ENCODE results near the gene PPM1D.

The PPM1D gene

DNA sequence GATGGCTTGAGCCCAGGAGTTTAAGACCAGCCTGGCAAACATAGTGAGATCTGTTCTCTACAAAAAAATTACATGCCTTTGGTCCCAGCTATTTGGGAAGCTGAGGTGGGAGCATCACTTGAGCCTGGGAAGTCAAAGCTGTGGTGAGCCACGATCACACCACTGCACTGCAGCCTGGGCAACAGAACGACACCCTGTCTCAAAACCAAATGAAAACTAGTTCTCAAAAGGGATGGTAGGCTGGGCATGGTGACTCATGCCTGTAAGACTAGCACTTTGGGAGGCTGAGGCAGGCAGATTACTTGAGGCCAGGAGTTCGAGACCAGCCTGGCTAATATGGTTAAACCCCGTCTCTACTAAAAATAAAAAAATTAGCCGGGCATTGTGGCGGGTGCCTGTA, 31.1 kb downstream of the PPM1D start:
- H3K27ac ChIP-seq (ENCODE audit: low read depth, low read length), result peak overlapping the region; percentile 51
- H3K4me1 ChIP-seq (ENCODE audit: control insufficient read depth, insufficient read depth, low read length), result no peaks in the 10 kb centered on the region
- H3K4me3 ChIP-seq (ENCODE audit: low read length), result no peak overlapping the region
- no peak overlapping the region for H3K9ac ChIP-seq (ENCODE audit: low read length)
- no peaks in the 10 kb centered on the region for H3K27me3 ChIP-seq (ENCODE audit: control insufficient read depth, insufficient read depth, low read length)
- peaks cover 6% of the 10 kb centered on the region for H3K36me3 ChIP-seq (ENCODE audit: control insufficient read depth, insufficient read depth, low read length)

DNA sequence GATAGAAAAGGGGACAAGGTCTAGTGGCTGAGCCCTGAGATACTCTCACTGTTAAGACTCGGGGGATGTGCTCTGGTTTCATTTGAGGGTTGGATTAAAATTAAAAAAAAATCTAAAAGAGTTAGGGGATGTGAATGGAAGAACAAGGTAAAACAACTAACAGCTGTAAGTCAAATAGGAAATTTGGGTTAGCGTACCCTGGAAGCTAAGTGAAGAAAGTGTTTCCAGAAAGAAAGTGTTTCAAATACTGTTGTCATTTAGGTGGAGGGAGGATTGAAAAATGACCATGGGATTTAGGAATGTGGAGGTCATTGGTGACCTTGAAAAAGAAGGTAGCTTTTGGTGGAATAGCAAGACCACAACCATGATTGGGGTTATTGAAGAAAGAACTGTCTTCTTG, 37.7 kb downstream of the PPM1D start:
- Histone ChIP-seq H3K27ac (ENCODE audit: low read depth, low read length) (no peak overlapping the region), H3K9ac (ENCODE audit: low read length) (no peak overlapping the region), H3K36me3 (ENCODE audit: control insufficient read depth, insufficient read depth, low read length) (peaks cover 6% of the 10 kb centered on the region), H3K4me3 (ENCODE audit: low read length) (no peak overlapping the region), H3K4me1 (ENCODE audit: control insufficient read depth, insufficient read depth, low read length) (peaks cover 3% of the 10 kb centered on the region), H3K27me3 (ENCODE audit: control insufficient read depth, insufficient read depth, low read length) (no peaks in the 10 kb centered on the region)

DNA sequence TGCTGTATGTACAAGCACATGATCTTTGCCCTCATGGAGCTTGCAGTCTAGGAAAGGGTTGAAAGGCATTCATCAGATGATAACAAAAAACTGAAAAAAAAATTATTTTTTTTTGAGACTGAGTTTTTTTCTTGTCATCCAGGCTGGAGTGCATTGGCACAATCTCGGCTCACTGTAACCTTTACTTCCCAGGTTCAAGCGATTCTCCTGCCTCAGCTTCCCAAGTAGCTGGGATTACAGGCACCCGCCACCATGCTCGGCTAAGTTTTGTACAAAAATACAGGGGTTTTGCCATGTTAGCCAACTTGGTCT, 39.0 kb downstream of the PPM1D start:
- Histone ChIP-seq H3K4me3 (ENCODE audit: low read length) (no peak overlapping the region), H3K36me3 (ENCODE audit: control insufficient read depth, insufficient read depth, low read length) (peaks cover 6% of the 10 kb centered on the region)

DNA sequence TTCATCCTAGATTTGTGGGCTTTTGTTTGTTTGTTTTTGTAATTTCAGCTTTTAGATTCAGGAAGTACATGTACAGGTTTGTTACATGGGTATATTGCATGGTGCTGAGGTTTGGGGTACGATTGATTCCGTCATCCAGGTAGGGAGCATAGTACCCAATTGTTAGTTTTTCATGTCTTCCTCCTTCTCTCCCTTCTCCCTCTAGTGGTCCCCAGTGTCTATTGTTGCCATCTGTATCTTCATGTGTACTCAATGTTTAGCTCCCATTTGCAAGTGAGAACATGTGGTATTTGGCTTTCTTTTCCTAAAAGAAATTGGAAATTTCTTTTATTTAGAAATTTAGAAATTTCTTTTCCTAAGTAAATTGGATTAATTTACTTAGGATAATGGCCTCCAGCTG, 40.5 kb downstream of the PPM1D start:
- H3K4me1 ChIP-seq (ENCODE audit: control insufficient read depth, insufficient read depth, low read length), result peaks cover 3% of the 10 kb centered on the region
- H3K9ac ChIP-seq (ENCODE audit: low read length), result no peak overlapping the region
- H3K36me3 ChIP-seq (ENCODE audit: control insufficient read depth, insufficient read depth, low read length), result peaks cover 5% of the 10 kb centered on the region
- no peaks in the 10 kb centered on the region for H3K27me3 ChIP-seq (ENCODE audit: control insufficient read depth, insufficient read depth, low read length)
- H3K4me3 ChIP-seq (ENCODE audit: low read length), result no peak overlapping the region
- no peak overlapping the region for H3K27ac ChIP-seq (ENCODE audit: low read depth, low read length)

More for the DNA sequence above, 39.0 kb downstream of the PPM1D start:
- Histone ChIP-seq H3K4me1 (ENCODE audit: control insufficient read depth, insufficient read depth, low read length) (peaks cover 3% of the 10 kb centered on the region), H3K27ac (ENCODE audit: low read depth, low read length) (no peak overlapping the region), H3K27me3 (ENCODE audit: control insufficient read depth, insufficient read depth, low read length) (no peaks in the 10 kb centered on the region), H3K9ac (ENCODE audit: low read length) (no peak overlapping the region)

DNA sequence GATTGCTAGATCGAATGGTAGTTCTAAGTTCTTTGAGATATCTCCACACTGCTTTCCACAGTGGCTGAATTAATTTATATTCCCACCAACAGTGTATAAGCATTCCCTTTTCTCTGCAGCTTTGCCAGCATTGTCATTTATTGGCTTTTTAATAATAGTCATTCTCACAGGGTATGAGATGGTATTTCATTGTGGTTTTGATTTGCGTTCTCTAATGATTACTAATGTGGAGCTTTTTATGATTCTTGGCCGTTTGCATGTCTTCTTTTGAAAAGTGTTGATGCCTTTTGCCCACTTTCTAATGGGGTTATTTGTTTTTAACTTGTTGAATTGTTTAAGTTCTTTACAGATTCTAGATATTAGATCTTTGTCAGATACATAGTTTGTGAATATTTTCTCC, 41.1 kb downstream of the PPM1D start:
- no peaks in the 10 kb centered on the region for H3K27me3 ChIP-seq (ENCODE audit: control insufficient read depth, insufficient read depth, low read length)
- H3K4me3 ChIP-seq (ENCODE audit: low read length), result no peak overlapping the region
- peaks cover 3% of the 10 kb centered on the region for H3K4me1 ChIP-seq (ENCODE audit: control insufficient read depth, insufficient read depth, low read length)
- H3K27ac ChIP-seq (ENCODE audit: low read depth, low read length), result no peak overlapping the region
- H3K9ac ChIP-seq (ENCODE audit: low read length), result no peak overlapping the region
- no peaks in the 10 kb centered on the region for H3K36me3 ChIP-seq (ENCODE audit: control insufficient read depth, insufficient read depth, low read length)

DNA sequence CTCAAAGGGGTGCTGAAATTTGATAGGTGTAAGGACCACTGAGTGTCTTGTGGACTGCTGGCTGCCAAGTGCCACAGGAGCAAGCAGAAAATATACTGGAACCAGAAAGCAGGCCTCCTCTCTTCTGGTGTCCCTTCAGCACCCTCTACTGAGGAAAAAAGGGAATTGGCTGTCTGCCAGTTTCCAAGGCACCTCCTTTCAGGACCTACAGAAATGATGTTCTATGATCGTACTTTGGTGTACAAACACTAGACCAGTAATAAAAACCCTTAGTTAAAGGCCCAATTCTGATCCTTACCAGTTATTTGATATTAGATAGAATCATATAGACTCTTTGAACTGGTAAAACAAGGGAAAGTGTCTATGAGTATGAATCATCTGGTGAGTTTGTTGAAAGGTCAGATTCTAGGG, 41.8 kb downstream of the PPM1D start:
- Histone ChIP-seq H3K36me3 (ENCODE audit: control insufficient read depth, insufficient read depth, low read length) (no peaks in the 10 kb centered on the region), H3K4me1 (ENCODE audit: control insufficient read depth, insufficient read depth, low read length) (peaks cover 3% of the 10 kb centered on the region), H3K9ac (ENCODE audit: low read length) (no peak overlapping the region), H3K27ac (ENCODE audit: low read depth, low read length) (no peak overlapping the region), H3K27me3 (ENCODE audit: control insufficient read depth, insufficient read depth, low read length) (no peaks in the 10 kb centered on the region), H3K4me3 (ENCODE audit: low read length) (no peak overlapping the region)

DNA sequence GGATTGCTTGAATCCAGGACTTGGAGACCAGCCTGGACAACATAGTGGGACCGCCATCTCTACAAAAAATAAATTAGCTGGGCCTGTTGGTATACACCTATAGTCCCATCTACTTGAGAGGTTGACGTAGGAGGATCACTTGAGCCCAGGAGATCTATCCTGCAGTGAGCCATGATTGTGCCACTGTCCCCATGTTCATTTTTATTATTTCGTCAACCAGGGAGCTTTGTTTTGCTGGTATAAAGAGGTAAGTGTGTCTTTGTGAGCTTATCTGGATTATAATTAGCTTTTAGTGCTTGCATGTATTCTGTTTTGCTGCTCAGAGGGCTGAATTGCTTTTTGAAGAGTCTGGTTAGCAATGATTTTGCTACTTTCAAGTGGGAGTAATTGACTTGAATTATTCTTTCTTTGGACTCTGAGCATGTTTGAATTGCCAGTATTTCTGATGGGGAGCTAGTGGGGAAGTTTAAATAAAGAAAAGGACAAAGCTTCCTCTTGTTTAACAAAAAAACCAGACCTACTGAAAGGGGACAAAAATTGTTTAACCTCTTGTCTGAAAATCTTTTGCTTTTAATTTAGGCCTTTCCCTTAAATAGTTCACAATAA, 46.0 kb downstream of the PPM1D start:
- Histone ChIP-seq H3K27me3 (ENCODE audit: control insufficient read depth, insufficient read depth, low read length) (no peaks in the 10 kb centered on the region), H3K4me3 (ENCODE audit: low read length) (no peak overlapping the region), H3K36me3 (ENCODE audit: control insufficient read depth, insufficient read depth, low read length) (no peaks in the 10 kb centered on the region), H3K27ac (ENCODE audit: low read depth, low read length) (no peak overlapping the region), H3K4me1 (ENCODE audit: control insufficient read depth, insufficient read depth, low read length) (peaks cover 3% of the 10 kb centered on the region), H3K9ac (ENCODE audit: low read length) (no peak overlapping the region)

DNA sequence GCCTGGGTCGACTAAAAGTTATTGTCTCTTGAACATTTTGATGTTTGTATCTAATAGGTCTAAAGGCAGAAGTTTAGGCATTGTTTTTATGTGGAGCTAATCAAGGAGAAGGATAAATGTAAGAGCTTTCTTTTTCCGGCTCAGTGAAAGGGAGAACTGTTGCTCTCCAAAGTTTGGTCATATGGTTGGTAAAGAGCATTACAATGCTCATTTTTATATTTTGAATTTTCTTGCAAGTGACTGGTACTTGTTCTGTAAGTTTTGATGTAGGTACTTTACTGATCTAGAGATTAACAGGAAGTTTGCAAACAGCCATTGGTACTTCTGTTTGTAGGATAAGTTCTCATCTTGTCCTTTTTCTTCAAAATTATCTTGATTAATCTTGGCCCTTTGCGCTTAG, 46.7 kb downstream of the PPM1D start:
- peaks cover 2% of the 10 kb centered on the region for H3K4me1 ChIP-seq (ENCODE audit: control insufficient read depth, insufficient read depth, low read length)
- no peak overlapping the region for H3K27ac ChIP-seq (ENCODE audit: low read depth, low read length)
- H3K4me3 ChIP-seq (ENCODE audit: low read length), result no peak overlapping the region
- H3K36me3 ChIP-seq (ENCODE audit: control insufficient read depth, insufficient read depth, low read length), result no peaks in the 10 kb centered on the region
- H3K27me3 ChIP-seq (ENCODE audit: control insufficient read depth, insufficient read depth, low read length), result no peaks in the 10 kb centered on the region
- no peak overlapping the region for H3K9ac ChIP-seq (ENCODE audit: low read length)

DNA sequence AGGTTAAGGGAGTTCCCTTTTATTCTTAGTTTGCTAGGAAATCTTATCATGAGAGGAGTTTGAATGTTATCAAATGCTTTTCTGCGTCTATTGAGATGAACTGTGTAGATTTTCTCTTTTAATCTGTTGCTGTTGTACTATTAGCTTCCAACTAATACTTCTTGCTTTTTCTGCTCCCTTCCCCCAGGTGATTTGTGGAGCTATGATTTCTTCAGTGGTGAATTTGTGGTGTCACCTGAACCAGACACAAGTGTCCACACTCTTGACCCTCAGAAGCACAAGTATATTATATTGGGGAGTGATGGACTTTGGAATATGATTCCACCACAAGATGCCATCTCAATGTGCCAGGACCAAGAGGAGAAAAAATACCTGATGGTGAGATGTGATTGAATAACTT, 47.7 kb downstream of the PPM1D start:
- H3K9ac ChIP-seq (ENCODE audit: low read length), result no peak overlapping the region
- H3K4me3 ChIP-seq (ENCODE audit: low read length), result no peak overlapping the region
- no peaks in the 10 kb centered on the region for H3K36me3 ChIP-seq (ENCODE audit: control insufficient read depth, insufficient read depth, low read length)
- H3K27ac ChIP-seq (ENCODE audit: low read depth, low read length), result no peak overlapping the region
- H3K4me1 ChIP-seq (ENCODE audit: control insufficient read depth, insufficient read depth, low read length), result no peaks in the 10 kb centered on the region
- H3K27me3 ChIP-seq (ENCODE audit: control insufficient read depth, insufficient read depth, low read length), result no peaks in the 10 kb centered on the region

DNA sequence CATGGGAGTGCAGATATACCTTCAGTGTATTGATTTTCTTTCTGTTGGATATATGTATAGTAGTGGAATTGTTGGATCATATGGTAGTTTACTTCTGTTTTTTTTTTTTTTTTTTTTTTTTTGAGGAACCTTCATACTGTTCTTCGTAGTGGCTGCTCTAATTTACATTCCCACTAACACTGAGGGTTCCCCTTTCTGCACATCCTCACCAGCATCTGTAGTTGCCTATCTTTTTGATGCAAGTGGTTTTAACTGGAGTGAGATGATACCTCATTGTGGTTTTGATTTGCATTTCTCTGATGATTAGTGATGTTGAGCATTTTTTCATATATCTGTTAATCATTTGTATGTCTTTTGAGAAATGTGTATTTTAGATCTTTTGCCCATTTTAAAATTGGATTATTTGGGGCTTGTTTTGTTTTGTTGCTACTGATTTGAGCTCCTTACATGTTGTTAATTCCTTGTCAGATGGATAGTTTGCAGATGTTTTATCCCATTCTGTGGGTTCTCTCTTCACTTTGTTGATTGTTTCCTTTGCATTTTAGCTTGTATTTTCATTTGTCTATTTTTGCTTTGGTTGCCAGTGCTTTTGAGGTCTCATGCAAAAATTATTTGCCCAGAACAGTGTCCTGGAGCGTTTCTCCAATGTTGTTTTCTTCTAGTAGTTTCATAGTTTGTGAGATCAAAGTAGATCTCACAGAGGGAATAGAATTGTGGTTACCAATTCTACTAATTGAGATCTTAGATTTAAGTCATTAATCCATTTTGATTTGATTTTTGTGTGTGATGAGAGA, 52.7 kb downstream of the PPM1D start:
- H3K4me3 ChIP-seq (ENCODE audit: low read length), result no peak overlapping the region
- H3K9ac ChIP-seq (ENCODE audit: low read length), result no peak overlapping the region
- no peaks in the 10 kb centered on the region for H3K4me1 ChIP-seq (ENCODE audit: control insufficient read depth, insufficient read depth, low read length)
- no peaks in the 10 kb centered on the region for H3K27me3 ChIP-seq (ENCODE audit: control insufficient read depth, insufficient read depth, low read length)
- no peaks in the 10 kb centered on the region for H3K36me3 ChIP-seq (ENCODE audit: control insufficient read depth, insufficient read depth, low read length)
- H3K27ac ChIP-seq (ENCODE audit: low read depth, low read length), result no peak overlapping the region

DNA sequence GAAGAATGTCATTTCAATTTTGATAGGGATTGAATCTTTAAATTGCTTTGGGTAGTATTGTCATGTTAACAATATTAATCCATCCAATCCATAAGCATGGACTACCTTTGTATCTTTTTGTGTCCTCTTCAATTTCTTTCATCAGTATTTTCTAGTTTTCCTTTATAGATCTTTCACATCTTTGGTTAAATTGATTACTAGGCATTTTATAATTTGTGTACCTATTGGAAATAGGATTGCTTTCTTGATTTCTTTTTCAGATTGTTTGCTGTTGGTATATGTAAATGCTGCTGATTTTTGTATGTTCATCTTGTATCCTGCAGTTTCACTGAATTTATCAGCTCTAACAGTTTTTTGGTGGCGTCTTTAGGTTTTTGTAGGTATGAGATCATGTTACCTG, 53.6 kb downstream of the PPM1D start:
- Histone ChIP-seq H3K36me3 (ENCODE audit: control insufficient read depth, insufficient read depth, low read length) (no peaks in the 10 kb centered on the region), H3K4me1 (ENCODE audit: control insufficient read depth, insufficient read depth, low read length) (no peaks in the 10 kb centered on the region), H3K4me3 (ENCODE audit: low read length) (no peak overlapping the region), H3K27me3 (ENCODE audit: control insufficient read depth, insufficient read depth, low read length) (no peaks in the 10 kb centered on the region), H3K9ac (ENCODE audit: low read length) (no peak overlapping the region), H3K27ac (ENCODE audit: low read depth, low read length) (no peak overlapping the region)

DNA sequence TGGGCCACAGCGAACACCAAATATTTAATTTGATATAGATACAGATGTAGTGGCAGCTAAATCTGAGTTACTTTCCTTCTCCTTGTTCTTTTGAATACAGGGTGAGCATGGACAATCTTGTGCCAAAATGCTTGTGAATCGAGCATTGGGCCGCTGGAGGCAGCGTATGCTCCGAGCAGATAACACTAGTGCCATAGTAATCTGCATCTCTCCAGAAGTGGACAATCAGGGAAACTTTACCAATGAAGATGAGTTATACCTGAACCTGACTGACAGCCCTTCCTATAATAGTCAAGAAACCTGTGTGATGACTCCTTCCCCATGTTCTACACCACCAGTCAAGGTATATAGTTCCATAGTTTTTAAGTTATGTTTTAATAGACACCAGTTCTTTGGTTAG, 56.5 kb downstream of the PPM1D start:
- H3K9ac ChIP-seq (ENCODE audit: low read length), result no peak overlapping the region
- H3K27ac ChIP-seq (ENCODE audit: low read depth, low read length), result no peak overlapping the region
- no peak overlapping the region for H3K4me3 ChIP-seq (ENCODE audit: low read length)
- no peaks in the 10 kb centered on the region for H3K4me1 ChIP-seq (ENCODE audit: control insufficient read depth, insufficient read depth, low read length)
- H3K36me3 ChIP-seq (ENCODE audit: control insufficient read depth, insufficient read depth, low read length), result no peaks in the 10 kb centered on the region
- no peaks in the 10 kb centered on the region for H3K27me3 ChIP-seq (ENCODE audit: control insufficient read depth, insufficient read depth, low read length)

DNA sequence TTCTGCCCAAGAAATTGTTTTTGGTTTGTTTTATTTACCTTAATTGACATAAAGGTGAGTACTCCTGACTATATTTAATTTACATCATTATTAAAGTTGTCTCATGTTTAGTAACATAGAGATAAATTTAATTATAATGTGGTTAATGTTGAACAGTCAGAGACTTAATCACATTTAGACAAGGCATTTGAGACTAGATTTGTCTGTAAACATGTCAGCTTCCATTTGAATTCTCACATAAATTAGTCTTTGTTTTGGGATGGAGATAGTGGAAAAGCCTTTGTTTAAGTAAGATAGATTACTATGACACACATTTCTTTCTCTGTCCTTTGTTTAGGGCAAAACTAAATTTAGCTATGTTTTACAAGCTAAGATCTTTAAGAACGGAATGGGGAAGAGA, 59.2 kb downstream of the PPM1D start:
- H3K4me3 ChIP-seq (ENCODE audit: low read length), result no peak overlapping the region
- H3K4me1 ChIP-seq (ENCODE audit: control insufficient read depth, insufficient read depth, low read length), result no peaks in the 10 kb centered on the region
- H3K36me3 ChIP-seq (ENCODE audit: control insufficient read depth, insufficient read depth, low read length), result no peaks in the 10 kb centered on the region
- H3K27ac ChIP-seq (ENCODE audit: low read depth, low read length), result no peak overlapping the region
- no peak overlapping the region for H3K9ac ChIP-seq (ENCODE audit: low read length)
- H3K27me3 ChIP-seq (ENCODE audit: control insufficient read depth, insufficient read depth, low read length), result no peaks in the 10 kb centered on the region

Measured in rectal smooth muscle tissue (tissue), 1 donor.